ENCODE measurements around the gene APOC3. TPM values are rescaled to one million over a fixed set of nuclear protein-coding genes. Genes with fewer than 3 reads are reported as not detected.

Gene APOC3
- total RNA-seq, 2 donors from 2014 or later = not detected

- no peak overlapping the region for H3K27ac Mint-ChIP-seq
- H3K9me3 Mint-ChIP-seq = no peaks in the 10 kb centered on the region
Observed at GRCh38 chr11:116873381-116873780, 43.7 kb downstream of the APOC3 start.

GRCh38 chr11:116874251-116874650 lies 44.5 kb downstream of the APOC3 start:
- no peak overlapping the region for H3K27ac Mint-ChIP-seq
- ATAC-seq (no peak), DNase-seq (ENCODE audit: low spot score in 2 of 2) (no peak)
- H3K36me3 Mint-ChIP-seq = peaks cover 10 to 12% of the 10 kb centered on the region in 2 donors
- no peaks in the 10 kb centered on the region for H3K9me3 Mint-ChIP-seq

More at GRCh38 chr11:116873381-116873780, 43.7 kb downstream of the APOC3 start:
- peaks cover 10 to 13% of the 10 kb centered on the region in 2 donors for H3K36me3 Mint-ChIP-seq
- no peak for ATAC-seq
- DNase-seq (ENCODE audit: low spot score in 2 of 2) = no peak

- H3K9me3 Mint-ChIP-seq = no peaks in the 10 kb centered on the region
Observed at GRCh38 chr11:116875194-116875593, 45.5 kb downstream of the APOC3 start.

GRCh38 chr11:116876656-116877055 lies 46.9 kb downstream of the APOC3 start:
- DNase-seq (ENCODE audit: low spot score in 2 of 2) = no peak
- Mint-ChIP-seq H3K27ac (peak overlapping the region in 1 of 2 donors; percentile 52), H3K9me3 (no peaks in the 10 kb centered on the region), H3K36me3 (peaks cover 4 to 10% of the 10 kb centered on the region in 2 donors)
- no peak for ATAC-seq

More at GRCh38 chr11:116875194-116875593, 45.5 kb downstream of the APOC3 start:
- Mint-ChIP-seq H3K27ac (no peak overlapping the region), H3K36me3 (peaks cover 4 to 10% of the 10 kb centered on the region in 2 donors)
- ATAC-seq = no peak
- no peak for DNase-seq (ENCODE audit: low spot score in 2 of 2)

GRCh38 chr11:116879800-116880625 lies 50.3 kb downstream of the APOC3 start:
- DNase-seq (ENCODE audit: low spot score in 2 of 2) (no peak), ATAC-seq (peak; percentile 41 to 65)
- peaks cover 0 to 2% of the 10 kb centered on the region in 2 donors for H3K36me3 Mint-ChIP-seq
- H3K27ac Mint-ChIP-seq = no peak overlapping the region
- no peaks in the 10 kb centered on the region for H3K9me3 Mint-ChIP-seq

GRCh38 chr11:116881143-116881542 lies 51.4 kb downstream of the APOC3 start:
- Mint-ChIP-seq H3K36me3 (no peaks in the 10 kb centered on the region), H3K9me3 (no peaks in the 10 kb centered on the region), H3K27ac (no peak overlapping the region)
- DNase-seq (ENCODE audit: low spot score in 2 of 2) (no peak), ATAC-seq (no peak)

GRCh38 chr11:116882386-116882785 lies 52.7 kb downstream of the APOC3 start:
- Mint-ChIP-seq H3K27ac (peak overlapping the region; percentile 31 to 61), H3K36me3 (no peaks in the 10 kb centered on the region)

More at GRCh38 chr11:116882386-116882785, 52.7 kb downstream of the APOC3 start:
- DNase-seq (ENCODE audit: low spot score in 2 of 2) (peak in 1 of 2 donors; percentile 28), ATAC-seq (peak; percentile 93 to 96)
- H3K9me3 Mint-ChIP-seq = no peaks in the 10 kb centered on the region

Other genes with a start within 250 kb of the APOC3 start
- gene BUD13, start 56.9 kb upstream of the APOC3 start, total RNA-seq = 10 to 100 TPM; 29.3 to 42.9 TPM
- gene ZPR1, start 41.9 kb upstream of the APOC3 start, total RNA-seq = 10 to 100 TPM; 65.0 to 78.4 TPM
- not detected for gene APOA5, start 38.0 kb upstream of the APOC3 start, total RNA-seq
- gene APOA4, start 6.6 kb upstream of the APOC3 start, total RNA-seq = not detected
- gene APOA1, start 7.7 kb downstream of the APOC3 start, total RNA-seq = under 1 TPM in 1 of 2 donors, not detected in 1; 0.84 TPM